ENCODE data around the gene FRMPD1. TPM values are rescaled to one million over a fixed set of nuclear protein-coding genes. Genes with fewer than 3 reads are reported as not detected.

Gene FRMPD1
- total and polyA plus RNA-seq, 10 of the 15 experiments (the other 5 are each of a cell fraction or from before 2014, with no cell fraction given) = 0.01 to 0.08 (median 0.05) TPM; not detected in 6

GRCh38 chr9:37739222-37739621 is 88.5 kb downstream of the FRMPD1 start:
- in situ Hi-C loops (cut with MboI) = no loop called here
- Histone ChIP-seq H3K79me2 (ENCODE audit: control insufficient read depth, insufficient read depth, low read length) (no peaks in the 10 kb centered on the region), H3K4me1 (ENCODE audit: control insufficient read depth, insufficient read depth, low read length) (no peaks in the 10 kb centered on the region), H3K27me3 (replicated peaks in 1 of 2; ENCODE audit: control insufficient read depth in 2 of 2, insufficient read depth in 2 of 2, low read length in 1 of 2) (0 out of 4 replicates have a peak, but pooled peaks cover 0 to 1% of the 10 kb centered on the region in 2 experiments), H3K9ac (ENCODE audit: control insufficient read depth, insufficient read depth, low read length) (no peak overlapping the region), H3K27ac (ENCODE audit: control insufficient read depth, insufficient read depth) (no peak overlapping the region), H3K36me3 (ENCODE audit: control insufficient read depth in 2 of 2, insufficient read depth in 2 of 2, low read length in 1 of 2) (no peaks in the 10 kb centered on the region), H2AFZ (ENCODE audit: control insufficient read depth, low read depth, low read length) (no peak overlapping the region), H3K4me2 (ENCODE audit: control insufficient read depth, insufficient read depth) (no peak overlapping the region), H3K9me3 (replicated peaks; ENCODE audit: control insufficient read depth, insufficient read depth, low read length) (no peaks in the 10 kb centered on the region), H3K4me3 (no peak overlapping the region), H4K20me1 (ENCODE audit: control insufficient read depth, insufficient read depth) (no peaks in the 10 kb centered on the region)
- no peak for ATAC-seq
- DNase-seq (ENCODE audit: low read depth, low spot score) = no peak
- POLR2A ChIA-PET = no interaction called here
- TF ChIP-seq TAF1 (IDR thresholded peaks at IDR 0.05; ENCODE audit: borderline replicate concordance, low read depth, low read length) (no peak), SRF (IDR thresholded peaks at IDR 0.05; ENCODE audit: low read depth in 2 of 2, low read length in 2 of 2) (no peak), GATAD2B (conservative IDR thresholded peaks at IDR 0.05; ENCODE audit: low read depth) (no peak), PML (IDR thresholded peaks at IDR 0.05; ENCODE audit: low read length) (no peak), CHD2 (IDR thresholded peaks at IDR 0.05; ENCODE audit: borderline replicate concordance, low read depth, low read length) (no peak), CHD4 (IDR thresholded peaks at IDR 0.05) (no peak), ATF7 (IDR thresholded peaks at IDR 0.05; ENCODE audit: low read depth) (no peak), BACH1 (IDR thresholded peaks at IDR 0.05; ENCODE audit: borderline replicate concordance) (no peak), EP300 (IDR thresholded peaks at IDR 0.05; ENCODE audit: borderline replicate concordance in 1 of 2, control insufficient read depth in 1 of 2, low read depth in 2 of 2, low read length in 2 of 2) (no peak)
- TF ChIP-seq, protein P1, sequence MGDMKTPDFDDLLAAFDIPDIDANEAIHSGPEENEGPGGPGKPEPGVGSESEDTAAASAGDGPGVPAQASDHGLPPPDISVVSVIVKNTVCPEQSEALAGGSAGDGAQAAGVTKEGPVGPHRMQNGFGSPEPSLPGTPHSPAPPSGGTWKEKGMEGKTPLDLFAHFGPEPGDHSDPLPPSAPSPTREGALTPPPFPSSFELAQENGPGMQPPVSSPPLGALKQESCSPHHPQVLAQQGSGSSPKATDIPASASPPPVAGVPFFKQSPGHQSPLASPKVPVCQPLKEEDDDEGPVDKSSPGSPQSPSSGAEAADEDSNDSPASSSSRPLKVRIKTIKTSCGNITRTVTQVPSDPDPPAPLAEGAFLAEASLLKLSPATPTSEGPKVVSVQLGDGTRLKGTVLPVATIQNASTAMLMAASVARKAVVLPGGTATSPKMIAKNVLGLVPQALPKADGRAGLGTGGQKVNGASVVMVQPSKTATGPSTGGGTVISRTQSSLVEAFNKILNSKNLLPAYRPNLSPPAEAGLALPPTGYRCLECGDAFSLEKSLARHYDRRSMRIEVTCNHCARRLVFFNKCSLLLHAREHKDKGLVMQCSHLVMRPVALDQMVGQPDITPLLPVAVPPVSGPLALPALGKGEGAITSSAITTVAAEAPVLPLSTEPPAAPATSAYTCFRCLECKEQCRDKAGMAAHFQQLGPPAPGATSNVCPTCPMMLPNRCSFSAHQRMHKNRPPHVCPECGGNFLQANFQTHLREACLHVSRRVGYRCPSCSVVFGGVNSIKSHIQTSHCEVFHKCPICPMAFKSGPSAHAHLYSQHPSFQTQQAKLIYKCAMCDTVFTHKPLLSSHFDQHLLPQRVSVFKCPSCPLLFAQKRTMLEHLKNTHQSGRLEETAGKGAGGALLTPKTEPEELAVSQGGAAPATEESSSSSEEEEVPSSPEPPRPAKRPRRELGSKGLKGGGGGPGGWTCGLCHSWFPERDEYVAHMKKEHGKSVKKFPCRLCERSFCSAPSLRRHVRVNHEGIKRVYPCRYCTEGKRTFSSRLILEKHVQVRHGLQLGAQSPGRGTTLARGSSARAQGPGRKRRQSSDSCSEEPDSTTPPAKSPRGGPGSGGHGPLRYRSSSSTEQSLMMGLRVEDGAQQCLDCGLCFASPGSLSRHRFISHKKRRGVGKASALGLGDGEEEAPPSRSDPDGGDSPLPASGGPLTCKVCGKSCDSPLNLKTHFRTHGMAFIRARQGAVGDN (IDR thresholded peaks at IDR 0.05) = no peak
- TF ChIP-seq, protein P2, sequence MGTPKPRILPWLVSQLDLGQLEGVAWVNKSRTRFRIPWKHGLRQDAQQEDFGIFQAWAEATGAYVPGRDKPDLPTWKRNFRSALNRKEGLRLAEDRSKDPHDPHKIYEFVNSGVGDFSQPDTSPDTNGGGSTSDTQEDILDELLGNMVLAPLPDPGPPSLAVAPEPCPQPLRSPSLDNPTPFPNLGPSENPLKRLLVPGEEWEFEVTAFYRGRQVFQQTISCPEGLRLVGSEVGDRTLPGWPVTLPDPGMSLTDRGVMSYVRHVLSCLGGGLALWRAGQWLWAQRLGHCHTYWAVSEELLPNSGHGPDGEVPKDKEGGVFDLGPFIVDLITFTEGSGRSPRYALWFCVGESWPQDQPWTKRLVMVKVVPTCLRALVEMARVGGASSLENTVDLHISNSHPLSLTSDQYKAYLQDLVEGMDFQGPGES (IDR thresholded peaks at IDR 0.05) = no peak
- WGBS (ENCODE audit: insufficient coverage, insufficient replicate concordance, low lambda C conversion rate, missing lambda C conversion rate) = 30% methylated on average over 5 of the region's 5 CpGs
- CTCF ChIA-PET = no interaction called here
- BruUV-seq (replicated peaks) = no TSS peak
- SMC1A ChIA-PET (ENCODE audit: uncharacterized antibody, unreplicated experiment) = no interaction called here
- intact Hi-C loops (cut with micrococcal nuclease; ENCODE audit: unreplicated experiment) = no loop called here
- RAD21 ChIA-PET (ENCODE audit: unreplicated experiment) = no interaction called here
- FAIRE-seq = no peak

Data from GM12878 (cell line).